Measurements from ENCODE around the gene ERVH48-1.

DNA sequence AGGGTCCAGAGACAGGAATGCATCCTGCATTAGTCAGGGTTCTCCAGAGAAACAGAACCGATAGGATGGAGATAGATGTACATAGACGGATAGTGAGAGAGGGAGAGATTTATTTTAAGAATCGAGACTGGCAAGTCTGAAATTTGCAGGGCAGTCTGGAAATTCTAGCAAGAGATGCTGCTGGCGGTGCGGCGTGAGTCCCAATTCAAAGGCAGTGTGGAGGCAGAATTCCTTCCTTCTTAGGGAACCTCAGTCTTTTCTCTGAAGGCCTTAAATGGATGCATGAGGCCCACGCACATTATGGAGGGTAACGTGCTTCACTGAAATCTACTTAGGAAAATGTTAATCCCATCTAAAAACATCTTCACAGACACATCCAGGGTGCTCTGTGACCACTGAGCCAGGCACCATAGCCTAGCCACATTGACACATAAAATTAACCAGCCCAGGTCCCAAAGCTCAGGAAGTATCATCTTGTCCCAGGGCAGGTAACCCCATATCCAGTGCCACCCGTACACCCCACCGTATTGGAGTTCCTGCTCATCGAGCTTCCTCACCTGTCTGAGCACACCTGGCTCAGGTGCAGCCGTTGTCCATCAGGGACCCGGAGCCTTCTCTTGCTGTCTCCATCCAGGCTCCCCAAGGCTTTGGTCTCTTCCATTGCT is 39.2 kb upstream of the ERVH48-1 start:
- no peak for TF ChIP-seq POLR2AphosphoS5 (IDR thresholded peaks at IDR 0.05)
- no peak for TF ChIP-seq POLR2A (IDR thresholded peaks at IDR 0.05)
- TF ChIP-seq, protein P1, sequence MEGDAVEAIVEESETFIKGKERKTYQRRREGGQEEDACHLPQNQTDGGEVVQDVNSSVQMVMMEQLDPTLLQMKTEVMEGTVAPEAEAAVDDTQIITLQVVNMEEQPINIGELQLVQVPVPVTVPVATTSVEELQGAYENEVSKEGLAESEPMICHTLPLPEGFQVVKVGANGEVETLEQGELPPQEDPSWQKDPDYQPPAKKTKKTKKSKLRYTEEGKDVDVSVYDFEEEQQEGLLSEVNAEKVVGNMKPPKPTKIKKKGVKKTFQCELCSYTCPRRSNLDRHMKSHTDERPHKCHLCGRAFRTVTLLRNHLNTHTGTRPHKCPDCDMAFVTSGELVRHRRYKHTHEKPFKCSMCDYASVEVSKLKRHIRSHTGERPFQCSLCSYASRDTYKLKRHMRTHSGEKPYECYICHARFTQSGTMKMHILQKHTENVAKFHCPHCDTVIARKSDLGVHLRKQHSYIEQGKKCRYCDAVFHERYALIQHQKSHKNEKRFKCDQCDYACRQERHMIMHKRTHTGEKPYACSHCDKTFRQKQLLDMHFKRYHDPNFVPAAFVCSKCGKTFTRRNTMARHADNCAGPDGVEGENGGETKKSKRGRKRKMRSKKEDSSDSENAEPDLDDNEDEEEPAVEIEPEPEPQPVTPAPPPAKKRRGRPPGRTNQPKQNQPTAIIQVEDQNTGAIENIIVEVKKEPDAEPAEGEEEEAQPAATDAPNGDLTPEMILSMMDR (IDR thresholded peaks at IDR 0.05): no peak

All from breast epithelium (tissue), 3 donors.